ENCODE measurements around the gene LIPK.

The LIPK gene

DNA sequence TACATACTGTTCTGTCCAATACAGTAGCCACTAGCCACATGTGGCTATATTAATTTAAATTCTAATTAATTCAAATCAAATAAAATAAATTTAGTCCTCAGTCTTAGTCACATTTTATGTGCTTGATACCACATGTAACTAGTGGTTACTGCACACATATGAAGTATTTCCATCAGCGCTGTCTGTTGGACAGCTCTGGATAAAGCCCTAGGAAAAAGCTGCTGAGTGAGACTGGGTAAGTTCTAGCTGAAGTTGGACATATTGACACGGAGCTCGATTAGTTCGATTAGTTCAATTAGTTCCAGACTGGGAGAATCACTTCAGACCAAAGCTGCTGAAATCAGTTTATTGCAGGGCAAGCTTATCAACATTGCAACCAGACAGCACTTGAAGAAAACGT is 81.4 kb downstream of the LIPK start:
- DNase-seq, result no peak

DNA sequence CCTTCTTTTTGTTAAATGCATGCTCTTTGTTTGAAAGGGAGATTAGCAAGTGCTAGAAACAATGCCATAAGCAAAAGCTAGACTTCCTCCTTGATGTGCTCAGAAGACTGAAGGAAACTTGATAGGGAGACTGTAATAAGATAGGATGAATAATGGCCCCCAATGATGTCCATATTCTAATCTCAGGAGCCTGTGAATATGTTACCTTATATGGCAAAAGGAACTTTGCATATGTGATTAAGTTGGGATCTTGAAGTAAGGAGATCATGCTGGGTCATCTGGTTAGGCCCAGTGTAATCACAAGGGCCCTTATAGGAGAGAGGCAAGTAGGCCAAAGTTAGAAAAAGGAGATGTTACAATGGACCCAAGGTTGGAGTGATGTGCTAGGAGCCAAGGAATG is 82.9 kb downstream of the LIPK start:
- no peak for DNase-seq

DNA sequence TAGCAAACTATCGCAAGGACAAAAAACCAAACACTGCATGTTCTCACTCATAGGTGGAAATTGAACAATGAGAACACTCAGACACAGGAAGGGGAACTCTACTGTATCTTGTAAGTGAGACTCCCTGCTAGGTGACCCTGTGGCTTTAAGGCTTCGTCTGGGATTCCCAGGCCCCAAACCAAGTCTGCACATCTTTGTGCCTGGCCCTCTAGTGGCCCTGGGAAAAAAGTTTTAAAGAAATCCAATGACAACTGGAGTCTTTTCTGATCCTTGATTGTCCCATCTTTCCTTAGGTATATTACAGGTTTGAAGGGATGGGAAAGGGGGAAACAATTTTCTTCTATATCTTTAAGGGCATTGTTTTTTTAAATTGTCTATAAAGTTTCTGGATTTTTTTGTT is 85.9 kb downstream of the LIPK start:
- peak; percentile 33 for DNase-seq

DNA sequence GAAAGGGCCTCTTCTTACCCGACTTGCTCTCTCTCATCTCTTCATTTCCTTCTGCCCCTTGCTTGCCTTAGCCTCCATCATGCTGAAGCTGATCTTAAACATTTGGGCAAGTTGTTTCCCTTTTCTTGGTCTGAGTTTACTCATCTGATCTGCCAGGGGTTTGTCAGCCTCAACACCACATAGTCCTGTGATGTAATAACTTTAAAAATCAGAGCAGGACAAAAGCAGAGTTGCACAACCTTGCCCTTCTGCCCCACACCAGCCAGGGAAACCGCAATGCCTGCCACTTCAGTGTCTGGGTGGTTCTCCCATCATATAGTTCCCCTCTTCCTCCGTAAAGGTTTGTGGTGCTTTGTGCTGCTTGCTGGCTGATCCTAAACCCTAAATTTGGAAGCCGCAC is 86.6 kb downstream of the LIPK start:
- DNase-seq, result peak; percentile 95

DNA sequence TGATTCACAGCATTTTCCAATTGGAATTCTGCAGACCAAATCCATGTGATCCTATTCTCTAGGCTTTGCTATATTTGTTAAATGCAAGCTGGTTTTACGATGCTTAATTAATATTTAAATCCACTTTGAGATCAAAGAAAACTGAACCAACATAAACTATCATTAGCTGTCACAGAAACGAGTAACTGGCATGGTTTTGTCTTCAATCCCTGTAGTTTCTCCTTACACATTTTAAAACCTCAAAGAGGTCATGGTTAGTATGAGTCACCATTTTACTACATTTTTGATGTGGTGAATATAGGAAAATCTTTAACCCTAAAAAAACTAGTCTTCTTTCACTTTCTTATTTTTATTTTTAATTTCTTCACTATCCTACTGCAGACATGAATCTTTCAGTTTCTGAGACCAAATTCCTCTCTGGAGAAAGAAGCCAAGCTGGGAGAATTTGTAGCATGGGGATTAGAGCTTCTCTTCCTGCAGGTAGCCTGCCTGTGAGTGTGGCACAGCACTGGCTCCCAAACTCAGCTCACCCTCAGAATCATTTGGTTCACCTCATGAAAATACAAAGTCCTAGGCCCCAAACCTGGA is 87.8 kb downstream of the LIPK start:
- DNase-seq, result peak; percentile 72

DNA sequence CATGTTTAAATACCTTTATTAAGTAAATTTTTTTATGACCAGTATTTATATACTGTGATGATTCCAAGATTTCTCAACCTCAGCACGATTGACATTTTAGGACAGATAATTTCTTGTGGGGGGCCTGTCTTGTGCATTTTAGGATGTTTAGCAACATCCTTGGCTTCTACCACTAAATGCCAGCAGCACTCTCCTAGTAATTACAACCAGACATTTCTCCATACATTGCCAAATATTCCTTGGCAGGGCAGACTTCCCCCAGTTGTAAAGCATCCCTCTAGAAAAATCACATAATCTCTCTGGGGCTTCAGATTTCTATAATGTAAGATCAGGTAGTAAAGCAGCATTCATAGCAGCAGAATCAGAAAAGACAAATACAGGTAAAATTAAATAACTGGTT is 88.7 kb downstream of the LIPK start:
- DNase-seq, result peak; percentile 25

DNA sequence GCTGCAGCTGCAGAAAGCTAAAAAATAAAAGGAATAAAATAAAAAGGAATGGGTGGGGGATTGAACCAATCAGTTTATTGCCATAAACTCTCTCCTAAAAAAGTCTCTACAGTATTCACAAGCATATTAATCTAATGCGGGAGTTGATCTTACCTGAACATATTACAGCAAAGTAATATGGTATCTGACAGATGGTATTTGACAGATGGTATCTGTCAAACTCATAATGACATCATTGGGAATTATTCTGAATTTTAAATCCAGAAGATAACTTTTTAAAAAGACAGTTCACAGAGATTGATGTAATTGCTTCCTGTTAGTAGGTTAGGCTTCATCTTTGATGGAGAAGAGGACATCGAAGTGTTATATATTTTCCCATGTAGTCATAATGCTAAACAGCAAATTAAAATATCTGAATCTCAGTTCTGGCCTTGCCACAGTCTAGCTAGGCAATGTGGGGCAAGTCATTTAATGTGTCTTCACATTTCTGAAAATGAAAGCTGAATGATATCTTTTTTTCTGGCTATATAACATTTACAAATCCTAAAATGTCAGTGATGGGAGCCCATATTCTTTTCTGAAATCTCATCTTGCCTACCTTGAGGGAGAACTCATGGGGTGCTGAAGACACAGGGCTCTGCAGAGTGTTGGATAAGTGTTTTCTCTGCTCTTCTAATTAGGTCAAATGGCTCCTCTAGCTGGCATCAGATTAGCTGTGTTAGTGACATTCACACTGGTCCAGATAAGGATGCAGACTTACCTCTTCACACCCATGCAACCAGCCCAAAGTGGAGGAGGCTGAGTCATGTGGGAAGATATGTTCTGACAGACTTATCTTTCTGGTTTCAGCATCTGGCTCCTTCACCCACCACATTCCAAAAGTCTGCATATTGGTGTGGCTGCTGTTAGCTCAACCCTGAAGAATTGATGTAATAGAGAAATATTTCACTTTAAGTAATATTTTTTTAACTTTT is 94.4 kb downstream of the LIPK start:
- DNase-seq, result no peak

Data from suppressor macrophage treated with lipopolysaccharide for 4 hours (primary cell).